ENCODE data around the gene GJB5. TPM values are rescaled to one million over a fixed set of nuclear protein-coding genes. Genes with fewer than 3 reads are reported as not detected.

GJB5 gene
- total and polyA plus RNA-seq, 2 of the 8 experiments (the other 6 are each of a cell fraction or from before 2014, with no cell fraction given) = 0.86 to 3.1 TPM

GRCh38 chr1:34746785-34747637 lies 7.8 kb upstream of the GJB5 start:
- Histone ChIP-seq H3K4me2 (ENCODE audit: insufficient read depth in 1 of 2, low read depth in 2 of 2, low read length in 2 of 2) (no peak overlapping the region), H3K9me3 (ENCODE audit: insufficient read depth in 2 of 2, low read depth in 1 of 2, low read length in 1 of 2) (no peaks in the 10 kb centered on the region), H2BK12ac (ENCODE audit: low read depth, low read length) (0 out of 2 replicates have a peak overlapping the region, but pooled peaks have one; percentile 23), H3K4me3 (ENCODE audit: extremely low read depth in 1 of 4, insufficient read depth in 2 of 4, low read depth in 3 of 4, low read length in 4 of 4) (no peak overlapping the region), H3K9ac (replicated peaks in 1 of 4; ENCODE audit: extremely low read depth in 1 of 4, low read depth in 3 of 4, low read length in 3 of 4) (no peak overlapping the region), H3K27ac (ENCODE audit: low read depth, low read length) (no peak overlapping the region), H3K4me1 (replicated peaks in 1 of 4; ENCODE audit: control insufficient read depth in 3 of 4, insufficient read depth in 4 of 4, low read length in 3 of 4) (peaks cover 0 to 6% (median 0%) of the 10 kb centered on the region in 4 experiments; a peak in 5 of 7 replicates), H2AFZ (ENCODE audit: low read length) (no peak overlapping the region), H3K27me3 (replicated peaks in 1 of 4; ENCODE audit: control insufficient read depth in 3 of 4, extremely low read depth in 1 of 4, insufficient read depth in 3 of 4, low read length in 3 of 4) (peaks cover 0 to 5% (median 2%) of the 10 kb centered on the region in 4 experiments; a peak in 4 of 7 replicates), H2BK15ac (ENCODE audit: low read length) (no peak overlapping the region), H4K91ac (replicated peaks; ENCODE audit: insufficient read length, low read length) (no peak overlapping the region), H3K79me1 (ENCODE audit: low read depth, low read length) (no peaks in the 10 kb centered on the region), H3K79me2 (ENCODE audit: control insufficient read depth in 1 of 2, insufficient read depth in 2 of 2, low read length in 2 of 2) (no peaks in the 10 kb centered on the region), H4K5ac (ENCODE audit: insufficient read length, low read depth, low read length) (no peak overlapping the region), H3K4ac (replicated peaks; ENCODE audit: insufficient read length, low read depth, low read length) (no peak overlapping the region), H4K20me1 (replicated peaks in 1 of 2; ENCODE audit: control insufficient read depth in 1 of 2, insufficient read depth in 2 of 2, low read length in 2 of 2) (no peaks in the 10 kb centered on the region), H3K23ac (ENCODE audit: insufficient read length) (no peak overlapping the region), H2AK5ac (ENCODE audit: low read depth, low read length) (no peak overlapping the region), H3K23me2 (ENCODE audit: low read depth, low read length) (no peaks in the 10 kb centered on the region; the same call in 1 of the 2 replicates), H2BK5ac (ENCODE audit: low read depth, low read length) (no peak overlapping the region), H3K36me3 (ENCODE audit: control insufficient read depth in 2 of 4, insufficient read depth in 4 of 4, low read length in 3 of 4) (no peaks in the 10 kb centered on the region), H4K8ac (ENCODE audit: extremely low read depth, insufficient read depth, low read length) (no peak overlapping the region), H3K56ac (replicated peaks; ENCODE audit: insufficient read length, low read depth, low read length) (no peak overlapping the region), H3K18ac (ENCODE audit: extremely low read depth, low read length) (no peak overlapping the region), H2BK20ac (ENCODE audit: low read length) (no peak overlapping the region), H3K14ac (ENCODE audit: insufficient read length) (no peak overlapping the region), H2BK120ac (replicated peaks; ENCODE audit: low read depth, low read length) (no peak overlapping the region)
- no peak for FAIRE-seq
- ChIA-PET CTCF (ENCODE audit: partially characterized antibody) (interaction anchor here (0.6 to 1.4 kb wide), 9 partner anchors 8 to 160 kb away, joined by 3 to 6 read pairs (median 4); partner anchors contain the start of genes GJB4 and GJB5), POLR2A (ENCODE audit: partially characterized antibody) (interaction anchor here (0.6 kb wide), 1 partner anchor 269 kb away, joined by 4 read pairs; no protein-coding TSS in a partner anchor)
- no peak for DNase-seq (ENCODE audit: low read depth in 1 of 2, low spot score in 2 of 2)
- 86% methylated on average over 18 of the region's 18 CpGs; no CpG with 5 or more reads in 1 of the 2 experiments for WGBS, 2 experiments (ENCODE audit: extremely low coverage in 1 of 2, insufficient coverage in 1 of 2, insufficient read length in 1 of 2, insufficient replicate concordance in 2 of 2, low coverage in 1 of 2, low lambda C conversion rate in 2 of 2, missing lambda C conversion rate in 1 of 2)
- TF ChIP-seq CREB1 (IDR thresholded peaks at IDR 0.05) (no peak), USF2 (IDR thresholded peaks at IDR 0.05; ENCODE audit: low read length) (no peak), CTBP2 (IDR thresholded peaks at IDR 0.05; ENCODE audit: borderline replicate concordance, insufficient read depth, insufficient read length, low read length) (no peak), EZH2 (IDR thresholded peaks at IDR 0.05; ENCODE audit: low read depth, low read length, severe bottlenecking) (no peak), NRF1 (IDR thresholded peaks at IDR 0.05; ENCODE audit: low read depth, low read length) (no peak), SP2 (IDR thresholded peaks at IDR 0.05; ENCODE audit: low read length) (no peak), SP4 (IDR thresholded peaks at IDR 0.05; ENCODE audit: low read length) (no peak), CHD1 (IDR thresholded peaks at IDR 0.05; ENCODE audit: low read depth, low read length) (no peak), TAF7 (optimal IDR thresholded peaks at IDR 0.05; ENCODE audit: borderline replicate concordance, low read depth, low read length) (no peak), BCL11A (IDR thresholded peaks at IDR 0.05; ENCODE audit: low read depth in 2 of 2, low read length in 2 of 2) (no peak), TBP (IDR thresholded peaks at IDR 0.05; ENCODE audit: low read depth, low read length) (no peak)

Data from H1 (cell line).